SK-MEL-5 (cell line): ENCODE measurements around the gene CDC42SE2. TPM values are rescaled to one million over a fixed set of nuclear protein-coding genes. Genes with fewer than 3 reads are reported as not detected.
A peak's percentile ranks its signal among the peaks of the same experiment; 100 is the strongest.
"Not testable (repeated sequence)": the region's sequence is repeated elsewhere in the genome, so short reads cannot be mapped to it uniquely, and the experiment has no call there.

Source experiments
- DNase-seq: peaks from one replicate; pipeline ENCODE4 v3.0.0-alpha.2; 2016; ENCODE audit warnings: low read depth, low spot score
- in situ Hi-C: cut with HindIII; loops from 2 replicates; pipeline ENCODE4 v1.10.0; 2016; ENCODE audit warnings: low sequenced_read_pairs, high pct_unique_total_duplicates, low pct_unique_long_range_greater_than_20kb
- total RNA-seq: library from RNA; depleted of rRNA; stranded (reverse); fragments of >200 nt; shearing (Covaris generic); gene quantifications from 2 replicates; pipeline ENCODE4 v1.2.3, GENCODE V29; 2014

CDC42SE2 gene
- total RNA-seq, 1 experiment from 2014 or later, result 25.2 TPM

DNA sequence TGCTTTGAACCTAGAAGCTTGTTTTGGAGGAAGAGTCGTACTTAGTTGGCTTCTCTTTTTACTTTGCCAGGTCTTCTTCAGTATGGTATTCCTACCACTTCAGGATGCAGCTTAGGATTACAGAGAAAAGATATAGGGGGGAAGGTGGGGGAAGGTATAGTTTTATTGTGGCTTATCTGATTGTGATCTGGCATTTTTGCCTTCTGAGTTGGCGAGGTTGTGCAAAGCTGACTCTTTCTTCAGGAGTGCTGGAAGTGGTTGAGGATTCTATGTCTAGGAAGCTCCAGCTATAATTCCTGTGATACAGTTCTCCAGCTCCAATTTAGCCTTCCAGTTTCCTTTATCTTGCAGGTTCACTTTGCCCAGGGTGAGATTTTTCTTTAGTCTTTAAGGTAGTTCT is 7.0 kb downstream of the CDC42SE2 start:
- in situ Hi-C loops, result no loop called here

DNA sequence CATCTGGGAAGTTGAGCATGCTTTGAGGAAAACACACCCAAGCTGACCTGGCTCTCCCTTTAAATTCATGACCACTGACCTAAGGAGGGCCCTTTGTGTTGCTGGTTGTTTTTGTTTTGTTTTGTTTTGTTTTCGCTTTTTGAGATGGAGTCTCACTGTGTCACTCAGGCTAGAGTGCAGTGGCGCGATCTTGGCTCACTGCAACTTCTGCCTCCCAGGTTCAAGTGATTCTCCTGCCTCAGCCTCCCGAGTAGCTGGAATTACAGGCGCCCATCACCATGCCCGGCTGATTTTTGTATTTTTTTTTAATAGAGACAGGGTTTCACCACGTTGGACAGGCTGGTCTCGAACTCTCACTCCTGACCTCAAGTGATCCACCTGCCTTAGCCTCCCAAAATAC is 8.0 kb downstream of the CDC42SE2 start:
- in situ Hi-C loops, DNase-seq: not testable (repeated sequence)

More for the DNA sequence above, 7.0 kb downstream of the CDC42SE2 start:
- no peak for DNase-seq

GRCh38 chr5:131272307-131272706 is 8.5 kb downstream of the CDC42SE2 start:
- no peak for DNase-seq
- in situ Hi-C loops, result no loop called here

DNA sequence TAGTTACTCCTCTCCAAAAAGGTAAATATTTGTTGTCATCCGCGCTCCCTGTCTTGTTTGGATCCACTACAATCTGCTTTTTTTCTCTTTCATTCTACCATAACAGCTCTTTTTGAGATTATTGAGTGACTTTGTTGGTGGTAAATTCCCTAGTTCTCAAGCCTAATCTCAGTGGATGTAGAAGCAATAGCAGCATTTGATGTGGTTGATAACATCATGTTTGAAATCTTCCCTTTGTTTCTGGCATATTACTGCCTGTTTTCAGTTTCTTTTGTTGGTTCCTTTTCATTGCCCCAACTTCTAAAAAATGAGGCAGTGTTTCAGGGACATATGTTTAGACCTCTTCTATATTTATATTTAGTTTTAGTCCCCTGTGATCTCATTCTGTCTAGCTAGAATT is 8.9 kb downstream of the CDC42SE2 start:
- in situ Hi-C loops, result no loop called here
- no peak for DNase-seq

GRCh38 chr5:131274326-131275063 is 10.6 kb downstream of the CDC42SE2 start:
- no peak for DNase-seq
- in situ Hi-C loops, result no loop called here

- in situ Hi-C loops, result no loop called here
- DNase-seq, result no peak
These were observed 12.2 kb downstream of the CDC42SE2 start for GRCh38 chr5:131276072-131276471.

GRCh38 chr5:131277447-131277846 is 13.6 kb downstream of the CDC42SE2 start:
- in situ Hi-C loops, result no loop called here
- DNase-seq, result no peak

GRCh38 chr5:131277875-131278740 is 14.3 kb downstream of the CDC42SE2 start:
- DNase-seq, result no peak
- in situ Hi-C loops, result no loop called here

DNA sequence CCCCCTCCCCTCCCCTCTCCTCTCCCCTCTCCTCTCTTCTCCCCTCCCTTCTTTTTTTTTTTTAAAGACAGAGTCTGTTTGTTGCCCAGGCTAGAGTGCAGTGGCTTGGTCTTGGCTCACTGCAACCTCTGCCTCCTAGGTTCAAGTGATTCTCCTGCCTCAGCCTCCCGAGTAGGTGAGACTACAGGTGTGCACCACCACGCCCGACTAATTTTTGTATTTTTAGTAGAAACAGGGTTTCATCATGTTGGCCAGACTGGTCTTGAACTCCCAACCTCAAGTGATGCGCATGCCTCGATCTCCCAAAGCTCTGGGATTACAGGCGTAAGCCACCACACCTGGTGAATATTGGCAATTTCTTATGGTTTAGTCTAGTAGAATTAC is 14.9 kb downstream of the CDC42SE2 start:
- in situ Hi-C loops, DNase-seq: not testable (repeated sequence)

- in situ Hi-C loops, result no loop called here
- no peak for DNase-seq
These were observed 15.4 kb downstream of the CDC42SE2 start for GRCh38 chr5:131279204-131279603.

GRCh38 chr5:131280417-131280816 is 16.6 kb downstream of the CDC42SE2 start:
- DNase-seq, result peak; percentile 77
- in situ Hi-C loops, result no loop called here

GRCh38 chr5:131281133-131281867 is 17.4 kb downstream of the CDC42SE2 start:
- in situ Hi-C loops, result no loop called here
- peak; percentile 55 for DNase-seq

DNA sequence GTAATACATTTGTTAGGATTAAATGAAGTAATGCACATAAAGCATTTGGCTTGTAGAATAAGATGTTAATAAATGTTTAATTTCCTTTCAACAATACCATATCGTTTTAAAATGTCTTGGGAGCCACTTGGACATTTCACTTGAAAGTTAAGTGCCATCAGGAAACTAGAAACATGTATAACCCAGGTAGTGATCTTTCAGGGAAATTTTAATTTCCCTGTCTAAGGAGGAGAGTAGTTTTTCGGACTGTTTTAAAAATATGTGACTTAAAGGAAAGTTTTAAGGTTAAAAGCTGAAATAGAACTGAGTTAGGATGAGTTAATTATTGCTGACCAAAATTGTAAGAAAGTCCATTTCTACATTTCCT is 18.0 kb downstream of the CDC42SE2 start:
- DNase-seq, result no peak
- in situ Hi-C loops, result no loop called here

- in situ Hi-C loops, result no loop called here
- no peak for DNase-seq
These were observed 18.4 kb downstream of the CDC42SE2 start for GRCh38 chr5:131282235-131282634.

DNA sequence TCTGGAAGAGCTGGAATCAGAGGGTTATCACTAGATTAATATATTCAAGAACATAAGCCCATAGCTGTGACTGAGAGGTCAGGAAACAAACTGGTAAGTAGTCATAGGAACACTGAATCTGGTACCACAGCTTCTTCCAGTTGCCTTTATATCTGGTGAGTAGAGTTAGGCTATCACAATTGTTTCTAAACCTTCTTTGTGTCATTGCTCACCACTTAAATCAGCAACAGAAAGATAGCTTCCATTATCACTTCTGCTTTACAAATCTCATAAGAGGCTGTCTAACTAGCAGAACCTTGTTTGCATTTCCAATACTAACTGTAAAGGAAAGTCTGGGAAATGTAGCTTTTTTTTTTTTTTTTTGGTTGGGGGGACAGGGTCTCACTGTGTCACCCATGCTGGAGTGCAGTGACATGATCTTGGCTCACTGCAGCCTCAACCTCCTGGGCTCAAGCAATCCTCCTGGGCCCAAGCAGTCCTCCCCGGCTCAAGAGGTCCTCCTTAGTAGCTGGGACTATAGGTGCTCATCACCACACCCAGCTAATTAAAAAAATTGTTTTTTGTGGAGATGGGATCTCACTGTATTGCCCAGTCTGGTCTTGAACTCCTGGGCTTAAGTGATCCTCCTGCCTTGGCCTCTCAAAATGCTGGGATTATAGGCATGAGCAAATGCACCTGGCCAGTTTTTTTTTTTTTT is 22.0 kb downstream of the CDC42SE2 start:
- in situ Hi-C loops, result no loop called here
- DNase-seq, result no peak

GRCh38 chr5:131286400-131286715 is 22.5 kb downstream of the CDC42SE2 start:
- in situ Hi-C loops, result no loop called here
- no peak for DNase-seq

DNA sequence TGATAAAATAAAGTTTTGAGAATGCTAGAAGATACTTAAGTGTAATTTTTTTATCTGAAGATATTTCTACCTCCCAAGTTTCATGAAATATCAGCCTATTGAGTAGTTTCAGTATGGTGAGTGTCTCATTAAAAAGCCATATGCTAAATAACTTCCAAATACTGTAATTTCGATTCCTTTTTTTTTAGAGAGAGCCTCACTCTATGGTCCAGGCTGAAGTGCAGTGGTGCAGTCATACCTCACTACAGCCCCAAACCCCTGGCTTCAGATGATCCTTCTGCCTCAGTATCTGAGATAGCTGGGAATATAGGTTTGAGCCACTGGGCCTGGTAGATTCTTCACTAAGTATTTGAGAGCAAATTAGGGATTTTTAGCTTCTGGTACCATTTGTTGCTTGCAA is 24.5 kb downstream of the CDC42SE2 start:
- in situ Hi-C loops, result no loop called here
- DNase-seq, result no peak

GRCh38 chr5:131289738-131290137 is 25.9 kb downstream of the CDC42SE2 start:
- in situ Hi-C loops, result no loop called here
- no peak for DNase-seq
